ENCODE results near the gene NLRP14.

DNA sequence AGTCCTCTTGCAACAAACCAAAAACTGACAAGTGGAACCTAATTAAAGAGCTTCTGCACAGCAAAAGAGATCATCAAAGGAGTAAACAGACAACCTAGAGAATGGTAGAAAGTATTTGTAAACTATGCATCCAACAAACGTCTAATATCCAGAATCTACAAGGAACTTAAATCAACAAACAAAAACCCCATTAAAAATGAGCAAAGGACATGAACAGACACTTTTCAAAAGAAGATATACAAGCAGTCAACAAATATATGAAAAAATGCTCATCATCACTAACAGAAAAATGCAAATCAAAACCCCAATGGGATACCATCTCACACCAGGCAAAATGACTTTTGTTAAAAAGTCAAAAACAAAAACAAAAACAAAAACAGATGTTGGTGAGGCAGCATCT, 33.8 kb upstream of the NLRP14 start:
- no peak for TF ChIP-seq POLR2A (IDR thresholded peaks at IDR 0.05; ENCODE audit: low read length)
- TF ChIP-seq GATA1 (IDR thresholded peaks at IDR 0.05; ENCODE audit: low read depth, low read length), result no peak

Measured in erythroblast (primary cell).